Endothelial cell of umbilical vein (primary cell): Measurements from ENCODE around the gene AP4S1. TPM values are rescaled to one million over a fixed set of nuclear protein-coding genes. Genes with fewer than 3 reads are reported as not detected.

ENCODE experiments used
- BruUV-seq: library from RNA; stranded (reverse); fragments of 400-500 nt; replicated peaks from 2 replicates; lab custom pipeline; 2021; lab: Mats Ljungman, UMichigan
- CTCF ChIA-PET: fragments of 300-600, 350-600 bp; sonication (Branson Sonifier 250); formaldehyde crosslinking; loops from one replicate; lab custom pipeline; 2021; ENCODE audit warnings: antibody characterized with exemption, inconsistent platforms; lab: Charles Lee
- POLR2A ChIA-PET: fragments of 300-600, 350-600 bp; sonication (Branson Sonifier 250); formaldehyde crosslinking; loops from one replicate; lab custom pipeline; 2021; ENCODE audit warnings: antibody characterized with exemption, inconsistent platforms; lab: Charles Lee
- DNase-seq: peaks from one replicate; pipeline ENCODE4 v3.0.0-alpha.2; 2011; ENCODE audit warnings: low read depth, low spot score
- FAIRE-seq: peaks from 2 replicates; lab custom pipeline; 2011; peaks lifted over from hg19 to GRCh38; lab: Jason Lieb, UNC
- H2AFZ ChIP-seq: 2 replicates; pipeline ENCODE4 v1.6.0; 2012; ENCODE audit warnings: low read depth, low read length, control low read depth, inconsistent platforms
- H3K27ac ChIP-seq: 2 replicates; pipeline ENCODE4 v1.5.1; 2011; ENCODE audit warnings: low read depth, mild to moderate bottlenecking, control low read depth, low read length, moderate library complexity; ENCODE audit not compliant: insufficient read depth
- H3K27me3 ChIP-seq, 2 experiments: 2 replicates each; pipeline versions ENCODE4 v1.6.0 to v1.6.1; 2011; ENCODE audit warnings: low read length in 2 of 2, mixed read lengths in 1 of 2; ENCODE audit not compliant: control insufficient read depth in 2 of 2, insufficient read depth in 2 of 2
- H3K36me3 ChIP-seq, 2 experiments: 2 replicates in 1 of 2; 3 replicates in 1 of 2; pipeline ENCODE4 v1.5.1; 2011; ENCODE audit warnings: low read length in 2 of 2, mild to moderate bottlenecking in 1 of 2, moderate library complexity in 1 of 2; ENCODE audit not compliant: control insufficient read depth in 2 of 2, insufficient read depth in 2 of 2; ENCODE audit errors: extremely low read depth in 1 of 2
- H3K4me1 ChIP-seq: 3 replicates; pipeline ENCODE4 v1.5.1; 2011; ENCODE audit warnings: mild to moderate bottlenecking, low read length; ENCODE audit not compliant: control insufficient read depth, insufficient read depth; ENCODE audit errors: extremely low read depth
- H3K4me2 ChIP-seq: 2 replicates; pipeline ENCODE4 v1.6.1; 2011; ENCODE audit warnings: low read length, control low read depth, mixed read lengths; ENCODE audit not compliant: insufficient read depth
- H3K4me3 ChIP-seq, 3 experiments: fragments of 200-600 bp in 1 of 3; sonication (generic), shearing (Covaris generic) in 1 of 3; replicated peaks in 1 of 3; 2 replicates each; pipeline ENCODE4 v1.5.1; 2011 to 2016; ENCODE audit warnings: control low read depth in 3 of 3, low read length in 3 of 3, mild to moderate bottlenecking in 2 of 3, inconsistent platforms in 1 of 3, low read depth in 1 of 3, moderate library complexity in 1 of 3; ENCODE audit not compliant: insufficient read depth in 1 of 3
- H3K79me2 ChIP-seq: 2 replicates; pipeline ENCODE4 v1.6.0; 2012; ENCODE audit warnings: low read length, inconsistent platforms; ENCODE audit not compliant: control insufficient read depth, insufficient read depth
- H3K9ac ChIP-seq: replicated peaks from 2 replicates; pipeline ENCODE3; 2011; ENCODE audit warnings: low read length, control low read depth; ENCODE audit not compliant: insufficient read depth; ENCODE audit errors: extremely low read depth
- H3K9me1 ChIP-seq: replicated peaks from 3 replicates; pipeline ENCODE4 v1.6.0; 2011; ENCODE audit warnings: mild to moderate bottlenecking, low read length; ENCODE audit not compliant: control insufficient read depth, insufficient read depth; ENCODE audit errors: extremely low read depth
- H3K9me3 ChIP-seq: replicated peaks from 2 replicates; pipeline ENCODE4 v1.5.1; 2012; ENCODE audit warnings: low read length, inconsistent platforms; ENCODE audit not compliant: control insufficient read depth, insufficient read depth
- H4K20me1 ChIP-seq: replicated peaks from 2 replicates; pipeline ENCODE3; 2011; ENCODE audit warnings: mild to moderate bottlenecking, low read length; ENCODE audit not compliant: control insufficient read depth, insufficient read depth; ENCODE audit errors: extremely low read depth
- CTCF ChIP-seq, 2 donors: IDR thresholded peaks; 1 replicate in 1 of 2; 2 replicates in 1 of 2; pipeline ENCODE4 v1.5.1; 2011; ENCODE audit warnings: low read length in 2 of 2, mild to moderate bottlenecking in 2 of 2, moderate library complexity in 2 of 2, control low read depth in 1 of 2, inconsistent platforms in 1 of 2, low read depth in 1 of 2; ENCODE audit not compliant: insufficient read depth in 1 of 2; ENCODE audit errors: extremely low read depth in 1 of 2
- EZH2 ChIP-seq: IDR thresholded peaks from 2 replicates; pipeline ENCODE4 v1.6.1; 2012; ENCODE audit warnings: borderline replicate concordance, low read depth, mild to moderate bottlenecking, moderate library complexity, low read length, inconsistent platforms; ENCODE audit not compliant: severe bottlenecking
- FOS ChIP-seq: IDR thresholded peaks from 2 replicates; pipeline ENCODE4 v1.6.1; 2011; ENCODE audit warnings: mild to moderate bottlenecking, low read length, moderate library complexity, borderline replicate concordance; ENCODE audit not compliant: insufficient read depth
- GATA2 ChIP-seq: IDR thresholded peaks from 2 replicates; pipeline ENCODE4 v1.7.0; 2011; ENCODE audit warnings: low read depth, mild to moderate bottlenecking, moderate library complexity, mixed read lengths, low read length; ENCODE audit not compliant: insufficient read length, insufficient read depth
- JUN ChIP-seq: IDR thresholded peaks from 2 replicates; pipeline ENCODE4 v1.6.1; 2011; ENCODE audit warnings: borderline replicate concordance, low read depth; ENCODE audit not compliant: insufficient read length, insufficient read depth
- MYC ChIP-seq: IDR thresholded peaks from one replicate; pipeline ENCODE4 v1.6.1; 2011; ENCODE audit warnings: mild to moderate bottlenecking, low read depth, low read length
- POLR2A ChIP-seq: IDR thresholded peaks from 2 replicates; pipeline ENCODE4 v1.6.1; 2012; ENCODE audit warnings: low read depth, mild to moderate bottlenecking, control low read depth, low read length
- POLR2AphosphoS5 ChIP-seq: IDR thresholded peaks from 2 replicates; pipeline ENCODE4 v1.6.1; 2012; ENCODE audit warnings: low read depth, mild to moderate bottlenecking, control low read depth, low read length, moderate library complexity; ENCODE audit not compliant: insufficient read depth
- dilution Hi-C: fragments of 300-500 bp; cut with MboI; formaldehyde crosslinking; loops from one replicate; pipeline ENCODE4 v1.15.0; 2019; ENCODE audit warnings: low sequenced_read_pairs; ENCODE audit not compliant: extremely low pct_ligation_motif_present
- intact Hi-C: fragments of 100-400 bp; cut with micrococcal nuclease; formaldehyde crosslinking; loops from one replicate; pipeline ENCODE4 v1.10.0; 2022
- polyA plus RNA-seq, 4 experiments: library from polyadenylated mRNA; depleted of rRNA in 3 of 4; stranded (reverse) in 3 of 4; unstranded in 1 of 4; fragments of >200 nt; gene quantifications; 2 replicates each; pipeline versions ENCODE4 v1.2.1 to v1.2.3, GENCODE V29; 2011 to 2012; ENCODE audit warnings: missing spikeins in 1 of 4
- total RNA-seq: library from RNA; stranded (reverse); gene quantifications from 2 replicates; pipeline ENCODE4 v1.2.3, GENCODE V29; 2021
- TF ChIP-seq, protein P1 (sequence below): IDR thresholded peaks from 2 replicates; pipeline ENCODE4 v1.6.1; 2011; ENCODE audit not compliant: insufficient read depth, insufficient read length

The AP4S1 gene
- total and polyA plus RNA-seq, 2 donors (not counting 3 experiments of a cell fraction or from before 2014, with no cell fraction given): 2.8 to 7.2 TPM

- POLR2A ChIA-PET: no interaction called here
- no peak overlapping the region for H3K9ac ChIP-seq
- no peaks in the 10 kb centered on the region for H3K27me3 ChIP-seq
- H4K20me1 ChIP-seq: no peaks in the 10 kb centered on the region
- H3K9me3 ChIP-seq: no peaks in the 10 kb centered on the region
- no peak overlapping the region for H3K27ac ChIP-seq
- CTCF ChIA-PET: interaction anchor here (1.3 kb wide), 1 partner anchor 8 kb away, joined by 4 read pairs; no protein-coding TSS in a partner anchor
- H3K4me2 ChIP-seq: no peak overlapping the region
- intact Hi-C loops (no loop called here), dilution Hi-C loops (no loop called here)
- peaks cover 8 to 20% of the 10 kb centered on the region in 2 experiments for H3K36me3 ChIP-seq
- H3K79me2 ChIP-seq: no peaks in the 10 kb centered on the region
- TF ChIP-seq MYC (no peak), EZH2 (no peak), GATA2 (no peak), FOS (no peak)
- DNase-seq (no peak), FAIRE-seq (no peak)
- H3K4me3 ChIP-seq: no peak overlapping the region
- BruUV-seq: TSS peak; percentile 85
- H2AFZ ChIP-seq: no peak overlapping the region
- no peaks in the 10 kb centered on the region for H3K4me1 ChIP-seq
- H3K9me1 ChIP-seq: no peaks in the 10 kb centered on the region
Observed at GRCh38 chr14:31106768-31107167, 81.3 kb downstream of the AP4S1 start.

DNA sequence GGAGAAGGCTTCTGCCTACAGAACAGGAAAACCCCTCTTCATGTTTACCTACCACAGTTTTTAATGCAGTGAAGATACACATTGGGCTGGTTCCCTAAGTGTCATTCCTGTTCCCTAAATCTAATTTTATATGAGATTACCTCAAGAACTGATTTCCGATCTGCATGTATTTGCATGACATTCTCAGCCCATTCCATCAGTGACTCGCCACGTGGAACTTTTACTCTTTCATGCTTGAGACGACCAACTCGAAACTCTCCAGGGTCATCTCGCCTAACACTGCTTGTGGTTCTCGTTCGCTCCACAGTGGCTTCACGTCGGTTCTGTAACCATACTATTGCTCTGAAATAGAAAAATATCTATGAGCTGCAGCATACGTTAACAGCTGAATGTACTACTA, 83.8 kb downstream of the AP4S1 start:
- H3K4me2 ChIP-seq: no peak overlapping the region
- H2AFZ ChIP-seq: no peak overlapping the region
- DNase-seq (no peak), FAIRE-seq (no peak)
- H3K9ac ChIP-seq: no peak overlapping the region
- H3K4me1 ChIP-seq: no peaks in the 10 kb centered on the region
- intact Hi-C loops (no loop called here), dilution Hi-C loops (no loop called here)
- no peak overlapping the region for H3K4me3 ChIP-seq
- no peaks in the 10 kb centered on the region for H4K20me1 ChIP-seq
- no TSS peak for BruUV-seq
- H3K36me3 ChIP-seq: peaks cover 10 to 23% of the 10 kb centered on the region in 2 experiments
- H3K27ac ChIP-seq: no peak overlapping the region
- POLR2A ChIA-PET: no interaction called here
- no peaks in the 10 kb centered on the region for H3K9me1 ChIP-seq
- H3K27me3 ChIP-seq: no peaks in the 10 kb centered on the region
- CTCF ChIA-PET: interaction anchor here (1.0 kb wide), 1 partner anchor 248 kb away, joined by 3 read pairs; no protein-coding TSS in a partner anchor
- no peaks in the 10 kb centered on the region for H3K79me2 ChIP-seq
- H3K9me3 ChIP-seq: no peaks in the 10 kb centered on the region
- no peak for TF ChIP-seq MYC
- TF ChIP-seq EZH2: no peak
- TF ChIP-seq CTCF (IDR thresholded peaks at IDR 0.05; ENCODE audit: extremely low read depth in 1 of 2, insufficient read depth in 1 of 2, low read depth in 1 of 2, low read length in 2 of 2): no peak
- TF ChIP-seq, protein P1, sequence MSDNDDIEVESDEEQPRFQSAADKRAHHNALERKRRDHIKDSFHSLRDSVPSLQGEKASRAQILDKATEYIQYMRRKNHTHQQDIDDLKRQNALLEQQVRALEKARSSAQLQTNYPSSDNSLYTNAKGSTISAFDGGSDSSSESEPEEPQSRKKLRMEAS: no peak
- no peak for TF ChIP-seq JUN
- no peak for TF ChIP-seq FOS
- TF ChIP-seq GATA2: no peak
- TF ChIP-seq POLR2AphosphoS5: no peak
- no peak for TF ChIP-seq POLR2A
